Neutrophil (primary cell): ENCODE results near the gene GALNT17.

Experiments used
- H3K27ac ChIP-seq: fragments of 200-600 bp; sonication (generic); 2 replicates; pipeline ENCODE4 v1.5.1; 2016; ENCODE audit warnings: mild to moderate bottlenecking, moderate library complexity
- H3K27me3 ChIP-seq: fragments of 200-600 bp; sonication (generic); 2 replicates; pipeline ENCODE4 v1.6.0; 2016; ENCODE audit warnings: mild to moderate bottlenecking
- H3K36me3 ChIP-seq: fragments of 200-600 bp; sonication (generic); 2 replicates; pipeline ENCODE4 v1.5.1; 2017
- H3K4me1 ChIP-seq, 2 experiments: fragments of 200-600 bp in 1 of 2; sonication (generic) in 1 of 2; 1 replicate in 1 of 2; 2 replicates in 1 of 2; pipeline versions ENCODE4 v1.5.1 to v1.6.1; 2013 to 2016; ENCODE audit warnings: low read depth in 1 of 2, low read length in 1 of 2, mild to moderate bottlenecking in 1 of 2, moderate library complexity in 1 of 2; ENCODE audit not compliant: control insufficient read depth in 1 of 2, insufficient read depth in 1 of 2
- H3K4me3 ChIP-seq, 2 experiments: fragments of 200-600 bp in 1 of 2; sonication (generic) in 1 of 2; 1 replicate in 1 of 2; 2 replicates in 1 of 2; pipeline ENCODE4 v1.5.1; 2013 to 2016; ENCODE audit warnings: low read depth in 1 of 2, low read length in 1 of 2, mild to moderate bottlenecking in 1 of 2, moderate library complexity in 1 of 2
- H3K9me3 ChIP-seq: fragments of 200-600 bp; sonication (generic); 2 replicates; pipeline ENCODE4 v1.5.1; 2016
- TF ChIP-seq, protein P1 (sequence below): fragments of 200-600 bp; sonication (generic); IDR thresholded peaks from 2 replicates; pipeline ENCODE4 v1.5.1; 2016; ENCODE audit warnings: antibody characterized with exemption

Gene GALNT17

DNA sequence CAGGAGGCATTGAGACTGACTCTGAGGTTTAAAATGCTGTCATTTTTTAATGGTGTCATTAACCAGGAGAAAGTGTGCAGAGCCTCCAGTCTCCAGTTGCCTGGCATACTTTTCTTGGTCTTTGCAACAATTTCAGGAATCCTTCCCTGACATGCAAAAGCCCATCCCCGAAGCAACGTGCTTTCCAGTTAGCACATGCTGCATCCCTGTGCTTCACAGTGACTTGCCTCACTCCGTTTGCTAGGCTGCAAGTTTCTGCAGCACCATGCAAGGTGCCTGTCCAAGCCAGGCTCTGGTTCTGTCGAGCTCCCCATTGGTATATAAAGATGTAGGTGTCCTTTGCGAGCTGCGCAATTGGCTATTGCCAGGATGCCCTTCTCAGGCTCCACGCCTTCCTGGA is 135.0 kb downstream of the GALNT17 start:
- no peaks in the 10 kb centered on the region for H3K36me3 ChIP-seq
- no peaks in the 10 kb centered on the region for H3K9me3 ChIP-seq
- H3K27ac ChIP-seq: no peak overlapping the region
- H3K4me3 ChIP-seq: no peak overlapping the region
- H3K27me3 ChIP-seq: no peaks in the 10 kb centered on the region
- no peaks in the 10 kb centered on the region for H3K4me1 ChIP-seq
- TF ChIP-seq, protein P1, sequence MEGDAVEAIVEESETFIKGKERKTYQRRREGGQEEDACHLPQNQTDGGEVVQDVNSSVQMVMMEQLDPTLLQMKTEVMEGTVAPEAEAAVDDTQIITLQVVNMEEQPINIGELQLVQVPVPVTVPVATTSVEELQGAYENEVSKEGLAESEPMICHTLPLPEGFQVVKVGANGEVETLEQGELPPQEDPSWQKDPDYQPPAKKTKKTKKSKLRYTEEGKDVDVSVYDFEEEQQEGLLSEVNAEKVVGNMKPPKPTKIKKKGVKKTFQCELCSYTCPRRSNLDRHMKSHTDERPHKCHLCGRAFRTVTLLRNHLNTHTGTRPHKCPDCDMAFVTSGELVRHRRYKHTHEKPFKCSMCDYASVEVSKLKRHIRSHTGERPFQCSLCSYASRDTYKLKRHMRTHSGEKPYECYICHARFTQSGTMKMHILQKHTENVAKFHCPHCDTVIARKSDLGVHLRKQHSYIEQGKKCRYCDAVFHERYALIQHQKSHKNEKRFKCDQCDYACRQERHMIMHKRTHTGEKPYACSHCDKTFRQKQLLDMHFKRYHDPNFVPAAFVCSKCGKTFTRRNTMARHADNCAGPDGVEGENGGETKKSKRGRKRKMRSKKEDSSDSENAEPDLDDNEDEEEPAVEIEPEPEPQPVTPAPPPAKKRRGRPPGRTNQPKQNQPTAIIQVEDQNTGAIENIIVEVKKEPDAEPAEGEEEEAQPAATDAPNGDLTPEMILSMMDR: no peak

DNA sequence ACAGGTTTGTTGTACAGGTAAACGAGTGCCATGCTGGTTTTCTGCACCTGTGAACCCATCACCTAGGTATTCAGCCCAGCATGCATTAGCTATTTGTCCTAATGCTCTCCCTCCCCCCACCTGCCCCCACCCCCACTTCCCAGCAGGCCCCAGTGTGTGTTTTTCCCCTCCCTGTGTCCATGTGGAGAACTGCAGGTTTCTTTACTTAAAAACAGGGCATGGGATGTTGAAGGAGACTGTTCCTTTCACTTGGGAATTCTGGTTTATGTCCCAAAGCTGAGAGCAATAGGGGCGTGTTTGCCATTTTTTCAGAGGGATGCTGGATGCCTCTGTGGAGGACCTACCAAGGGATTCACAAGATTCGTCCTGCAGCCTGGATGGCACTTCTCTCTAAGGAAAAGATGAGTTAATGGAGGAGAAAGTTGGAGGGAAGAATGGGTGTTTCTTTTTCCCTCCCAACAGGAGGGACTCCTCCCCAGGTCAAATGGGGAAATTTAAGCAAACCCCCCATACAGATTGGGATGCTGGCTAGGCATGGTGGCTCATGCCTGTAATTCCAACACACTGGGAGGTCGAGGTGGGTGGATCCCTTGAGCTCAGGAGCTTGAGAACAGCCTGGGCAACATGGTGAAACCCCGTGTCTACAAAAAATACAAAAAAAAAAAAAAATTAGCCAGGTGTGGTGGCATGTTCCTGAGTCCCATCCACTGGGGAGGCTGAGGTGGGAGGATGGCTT is 136.0 kb downstream of the GALNT17 start:
- no peaks in the 10 kb centered on the region for H3K27me3 ChIP-seq
- no peaks in the 10 kb centered on the region for H3K36me3 ChIP-seq

DNA sequence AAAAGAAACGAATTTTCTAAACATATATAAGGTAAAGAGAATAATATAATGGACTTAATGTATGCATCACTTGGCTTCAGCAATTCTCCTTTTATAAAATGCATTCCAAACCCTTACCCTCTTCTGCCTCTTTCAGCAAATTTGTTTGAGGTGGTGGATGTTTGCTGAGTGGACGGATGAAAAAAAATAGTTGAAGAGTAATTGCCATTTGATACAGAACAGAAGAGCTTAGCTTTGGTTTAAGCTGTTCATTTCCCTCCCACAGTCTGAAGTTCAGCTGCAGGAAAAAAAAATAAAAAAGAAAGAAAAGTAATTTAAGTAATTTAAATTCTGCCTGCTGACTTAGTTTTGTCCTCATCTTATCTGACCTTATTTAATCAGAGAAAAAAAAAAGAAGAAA is 138.6 kb downstream of the GALNT17 start:
- Histone ChIP-seq H3K4me1 (no peaks in the 10 kb centered on the region), H3K36me3 (no peaks in the 10 kb centered on the region), H3K27me3 (no peaks in the 10 kb centered on the region), H3K9me3 (no peaks in the 10 kb centered on the region), H3K4me3 (no peak overlapping the region), H3K27ac (no peak overlapping the region)
- TF ChIP-seq, protein P1: no peak

More for the DNA sequence above, 136.0 kb downstream of the GALNT17 start:
- Histone ChIP-seq H3K4me1 (no peaks in the 10 kb centered on the region), H3K9me3 (no peaks in the 10 kb centered on the region), H3K27ac (no peak overlapping the region), H3K4me3 (no peak overlapping the region)
- TF ChIP-seq, protein P1: no peak

DNA sequence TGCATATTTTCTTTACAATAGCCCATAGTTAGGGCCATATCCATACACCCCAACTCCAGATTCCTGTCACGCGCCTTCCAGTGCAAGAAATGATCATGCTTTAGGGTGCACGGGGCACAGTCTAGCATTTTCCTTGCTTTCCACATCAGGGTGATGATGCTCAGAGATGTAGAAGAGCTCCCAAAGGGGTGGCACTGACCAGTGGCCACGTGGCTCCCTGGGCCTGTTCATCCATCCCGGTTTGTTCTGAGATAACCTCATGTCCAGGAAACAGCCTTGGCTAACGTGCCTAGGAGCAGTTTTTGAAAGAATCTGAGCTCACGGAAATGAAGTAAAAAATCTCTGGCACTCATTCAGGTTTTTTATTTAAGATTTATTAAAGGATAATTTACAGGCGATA is 139.3 kb downstream of the GALNT17 start:
- Histone ChIP-seq H3K4me1 (no peaks in the 10 kb centered on the region), H3K4me3 (no peak overlapping the region), H3K36me3 (no peaks in the 10 kb centered on the region), H3K27me3 (no peaks in the 10 kb centered on the region), H3K9me3 (no peaks in the 10 kb centered on the region), H3K27ac (no peak overlapping the region)
- TF ChIP-seq, protein P1: no peak

DNA sequence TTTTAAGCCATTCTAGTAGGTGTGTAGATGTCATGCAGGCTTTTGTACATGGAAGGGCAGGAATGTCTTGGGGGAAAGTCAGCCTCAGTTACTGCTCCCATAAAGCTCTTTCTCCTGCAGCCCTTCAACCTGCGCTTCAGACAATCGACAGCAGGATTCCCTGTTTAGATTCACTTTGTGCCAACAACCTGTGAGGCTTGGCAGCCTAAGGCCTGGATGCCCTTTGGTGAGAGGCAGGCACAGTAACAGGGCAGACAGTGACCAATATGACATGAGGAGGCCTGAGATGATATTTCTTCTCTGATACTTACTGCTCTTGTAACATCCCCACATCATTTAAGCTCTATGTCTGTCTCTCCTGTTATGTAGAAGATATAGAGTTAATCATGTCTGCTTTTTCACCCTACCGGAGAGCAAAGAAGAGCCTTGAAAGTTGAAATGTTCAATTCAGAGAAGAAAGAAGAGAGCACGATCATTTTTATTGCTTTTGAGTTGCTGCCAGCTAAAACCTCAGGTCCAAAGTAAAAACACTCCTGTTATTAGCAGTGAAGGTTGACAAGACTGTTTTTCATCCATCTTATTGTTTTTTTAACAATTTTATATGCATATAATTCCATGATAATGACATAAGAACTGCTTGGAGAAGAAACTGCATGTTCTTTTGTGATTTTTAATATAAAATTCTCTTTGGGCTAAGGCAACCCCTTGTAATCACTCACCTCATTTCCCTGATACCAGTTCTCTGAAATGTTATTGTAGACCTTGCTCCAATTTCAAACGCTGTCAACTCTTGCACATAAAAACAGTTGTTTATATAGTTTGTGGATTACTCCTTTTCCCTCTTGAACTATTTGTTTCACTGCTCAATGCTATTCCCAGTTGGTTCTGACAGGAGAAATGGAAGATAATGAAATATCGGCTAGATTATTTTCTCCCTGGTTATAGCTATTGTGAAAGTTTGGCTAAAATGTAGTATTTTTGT is 140.9 kb downstream of the GALNT17 start:
- no peak overlapping the region for H3K27ac ChIP-seq
- H3K4me1 ChIP-seq: no peaks in the 10 kb centered on the region
- TF ChIP-seq, protein P1: no peak
- H3K9me3 ChIP-seq: no peaks in the 10 kb centered on the region
- no peaks in the 10 kb centered on the region for H3K27me3 ChIP-seq
- no peak overlapping the region for H3K4me3 ChIP-seq
- H3K36me3 ChIP-seq: no peaks in the 10 kb centered on the region
